Measurements from ENCODE around the gene PROSER2.

DNA sequence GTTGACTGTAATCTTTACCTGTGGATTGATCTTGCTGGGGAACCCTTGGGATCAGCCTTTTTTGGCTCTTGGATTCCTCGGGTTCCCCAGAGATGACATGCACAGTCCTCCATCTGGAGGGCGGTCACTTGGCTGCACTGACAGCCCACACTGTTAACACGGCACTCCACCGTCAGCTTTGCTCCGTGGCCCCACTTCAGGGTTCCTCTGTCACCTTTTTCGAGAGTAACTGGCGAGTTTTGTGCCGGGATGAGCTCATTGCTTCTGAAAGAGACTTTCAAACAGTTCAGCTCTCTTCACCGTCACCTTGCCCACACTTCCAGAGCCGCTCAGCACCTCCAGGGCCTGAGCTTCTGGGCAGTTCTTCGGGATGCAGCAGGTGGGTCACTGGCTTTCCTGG is 42.4 kb downstream of the PROSER2 start:
- TF ChIP-seq POLR2G (IDR thresholded peaks at IDR 0.05; ENCODE audit: low read depth, low read length) (no peak), U2AF1 (optimal IDR thresholded peaks at IDR 0.05; ENCODE audit: low read depth, low read length) (no peak), POLR2AphosphoS5 (IDR thresholded peaks at IDR 0.05; ENCODE audit: low read depth, low read length) (no peak), NFRKB (IDR thresholded peaks at IDR 0.05) (no peak)

Measured in HepG2 (cell line).